SK-N-SH (cell line): ENCODE measurements around the gene HSD17B11.

Experiments
- EP300 ChIP-seq, 2 experiments: IDR thresholded peaks; 2 replicates each; pipeline versions ENCODE4 v1.4.0 to v1.6.1; 2012; ENCODE audit warnings: borderline replicate concordance in 1 of 2, low read depth in 1 of 2, low read length in 1 of 2
- EZH2phosphoT487 ChIP-seq: fragments of 200-600 bp; sonication (generic); IDR thresholded peaks from 2 replicates; pipeline ENCODE4 v1.6.1; 2017; ENCODE audit warnings: low read depth, mixed run types, mild to moderate bottlenecking, antibody characterized with exemption, moderate library complexity, borderline replicate concordance
- GABPA ChIP-seq: IDR thresholded peaks from 2 replicates; pipeline ENCODE4 v1.4.0; 2012; ENCODE audit warnings: low read depth, mild to moderate bottlenecking
- MAX ChIP-seq: IDR thresholded peaks from 2 replicates; pipeline ENCODE4 v1.4.0; 2012; ENCODE audit warnings: low read depth
- MXI1 ChIP-seq: IDR thresholded peaks from 2 replicates; pipeline ENCODE4 v1.6.1; 2012; ENCODE audit warnings: mild to moderate bottlenecking, low read depth, low read length, improper control_type of control experiment
- RAD21 ChIP-seq: IDR thresholded peaks from 2 replicates; pipeline ENCODE4 v1.6.1; 2012; ENCODE audit warnings: mild to moderate bottlenecking, low read length
- RCOR1 ChIP-seq: fragments of 150-350 bp; IDR thresholded peaks from 2 replicates; pipeline ENCODE4 v1.6.1; 2017; ENCODE audit warnings: antibody characterized with exemption, low read length
- TAF1 ChIP-seq: IDR thresholded peaks from 2 replicates; pipeline ENCODE4 v1.6.1; 2012; ENCODE audit warnings: low read depth, mild to moderate bottlenecking, low read length, moderate library complexity, borderline replicate concordance
- YY1 ChIP-seq: IDR thresholded peaks from 2 replicates; pipeline ENCODE4 v1.4.0; 2012; ENCODE audit warnings: low read depth, mild to moderate bottlenecking
- TF ChIP-seq, protein P1 (sequence below): fragments of 200-600 bp; sonication (generic); IDR thresholded peaks from 2 replicates; pipeline ENCODE4 v1.6.1; 2017; ENCODE audit warnings: antibody characterized with exemption, mild to moderate bottlenecking, moderate library complexity
- TF ChIP-seq, protein P2 (sequence below): IDR thresholded peaks from 2 replicates; pipeline ENCODE4 v1.6.1; 2012; ENCODE audit warnings: mild to moderate bottlenecking, low read depth, low read length, moderate library complexity

DNA sequence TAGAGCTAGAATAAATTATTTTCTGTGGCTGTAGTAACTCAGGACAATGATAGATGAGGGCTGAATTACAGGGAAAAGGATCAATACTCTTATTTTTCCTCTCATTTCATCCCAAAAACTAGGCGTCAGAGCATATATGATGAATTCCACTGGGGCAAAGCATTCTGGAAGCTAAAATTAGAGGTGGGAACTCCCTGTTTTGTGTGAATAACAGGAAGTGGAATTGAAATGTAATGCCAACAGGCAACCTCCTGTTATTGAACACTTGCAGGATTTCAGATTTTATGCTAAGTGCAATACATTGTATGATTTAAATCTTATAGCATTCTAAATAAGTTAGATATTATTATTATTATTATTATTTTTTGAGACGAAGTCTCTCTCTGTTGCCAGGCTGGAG, 20.9 kb downstream of the HSD17B11 start:
- TF ChIP-seq, protein P1, sequence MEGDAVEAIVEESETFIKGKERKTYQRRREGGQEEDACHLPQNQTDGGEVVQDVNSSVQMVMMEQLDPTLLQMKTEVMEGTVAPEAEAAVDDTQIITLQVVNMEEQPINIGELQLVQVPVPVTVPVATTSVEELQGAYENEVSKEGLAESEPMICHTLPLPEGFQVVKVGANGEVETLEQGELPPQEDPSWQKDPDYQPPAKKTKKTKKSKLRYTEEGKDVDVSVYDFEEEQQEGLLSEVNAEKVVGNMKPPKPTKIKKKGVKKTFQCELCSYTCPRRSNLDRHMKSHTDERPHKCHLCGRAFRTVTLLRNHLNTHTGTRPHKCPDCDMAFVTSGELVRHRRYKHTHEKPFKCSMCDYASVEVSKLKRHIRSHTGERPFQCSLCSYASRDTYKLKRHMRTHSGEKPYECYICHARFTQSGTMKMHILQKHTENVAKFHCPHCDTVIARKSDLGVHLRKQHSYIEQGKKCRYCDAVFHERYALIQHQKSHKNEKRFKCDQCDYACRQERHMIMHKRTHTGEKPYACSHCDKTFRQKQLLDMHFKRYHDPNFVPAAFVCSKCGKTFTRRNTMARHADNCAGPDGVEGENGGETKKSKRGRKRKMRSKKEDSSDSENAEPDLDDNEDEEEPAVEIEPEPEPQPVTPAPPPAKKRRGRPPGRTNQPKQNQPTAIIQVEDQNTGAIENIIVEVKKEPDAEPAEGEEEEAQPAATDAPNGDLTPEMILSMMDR, result no peak
- TF ChIP-seq EP300 (IDR thresholded peaks at IDR 0.05; ENCODE audit: borderline replicate concordance in 1 of 2, low read depth in 1 of 2, low read length in 1 of 2), result no peak
- TF ChIP-seq EZH2phosphoT487, result no peak
- TF ChIP-seq RAD21, result no peak
- no peak for TF ChIP-seq MXI1
- TF ChIP-seq, protein P2, sequence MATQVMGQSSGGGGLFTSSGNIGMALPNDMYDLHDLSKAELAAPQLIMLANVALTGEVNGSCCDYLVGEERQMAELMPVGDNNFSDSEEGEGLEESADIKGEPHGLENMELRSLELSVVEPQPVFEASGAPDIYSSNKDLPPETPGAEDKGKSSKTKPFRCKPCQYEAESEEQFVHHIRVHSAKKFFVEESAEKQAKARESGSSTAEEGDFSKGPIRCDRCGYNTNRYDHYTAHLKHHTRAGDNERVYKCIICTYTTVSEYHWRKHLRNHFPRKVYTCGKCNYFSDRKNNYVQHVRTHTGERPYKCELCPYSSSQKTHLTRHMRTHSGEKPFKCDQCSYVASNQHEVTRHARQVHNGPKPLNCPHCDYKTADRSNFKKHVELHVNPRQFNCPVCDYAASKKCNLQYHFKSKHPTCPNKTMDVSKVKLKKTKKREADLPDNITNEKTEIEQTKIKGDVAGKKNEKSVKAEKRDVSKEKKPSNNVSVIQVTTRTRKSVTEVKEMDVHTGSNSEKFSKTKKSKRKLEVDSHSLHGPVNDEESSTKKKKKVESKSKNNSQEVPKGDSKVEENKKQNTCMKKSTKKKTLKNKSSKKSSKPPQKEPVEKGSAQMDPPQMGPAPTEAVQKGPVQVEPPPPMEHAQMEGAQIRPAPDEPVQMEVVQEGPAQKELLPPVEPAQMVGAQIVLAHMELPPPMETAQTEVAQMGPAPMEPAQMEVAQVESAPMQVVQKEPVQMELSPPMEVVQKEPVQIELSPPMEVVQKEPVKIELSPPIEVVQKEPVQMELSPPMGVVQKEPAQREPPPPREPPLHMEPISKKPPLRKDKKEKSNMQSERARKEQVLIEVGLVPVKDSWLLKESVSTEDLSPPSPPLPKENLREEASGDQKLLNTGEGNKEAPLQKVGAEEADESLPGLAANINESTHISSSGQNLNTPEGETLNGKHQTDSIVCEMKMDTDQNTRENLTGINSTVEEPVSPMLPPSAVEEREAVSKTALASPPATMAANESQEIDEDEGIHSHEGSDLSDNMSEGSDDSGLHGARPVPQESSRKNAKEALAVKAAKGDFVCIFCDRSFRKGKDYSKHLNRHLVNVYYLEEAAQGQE, result no peak
- TF ChIP-seq YY1, result no peak
- TF ChIP-seq TAF1, result no peak
- TF ChIP-seq MAX, result no peak
- TF ChIP-seq GABPA, result no peak
- TF ChIP-seq RCOR1, result no peak
